Psoas muscle (tissue), 8 donors: ENCODE data around the gene TRMT11. TPM values are rescaled to one million over a fixed set of nuclear protein-coding genes. Genes with fewer than 3 reads are reported as not detected.

Experiments used
- ATAC-seq, 4 donors: fragments of 200-7000 bp; cut with Tn5 transposase; one replicate each; pipeline ENCODE4 v1.9.1; 2020; ENCODE audit warnings: moderate library complexity in 3 of 4, mild to moderate bottlenecking in 2 of 4
- DNase-seq, 2 donors: peaks; one replicate each; pipeline ENCODE4 v3.0.0-alpha.2; 2020
- H3K27ac ChIP-seq: fragments of 200-600 bp; one replicate; pipeline ENCODE4 v1.8.0; 2022
- H3K27me3 ChIP-seq, 3 donors: fragments of 200-600 bp in 1 of 3; one replicate each; pipeline versions ENCODE4 v1.6.1 to v1.8.0; 2013 to 2022; ENCODE audit warnings: low read length in 2 of 3, mild to moderate bottlenecking in 2 of 3, moderate library complexity in 1 of 3; ENCODE audit not compliant: insufficient read depth in 3 of 3
- H3K36me3 ChIP-seq, 2 donors: fragments of 200-600 bp in 1 of 2; one replicate each; pipeline versions ENCODE4 v1.6.1 to v1.8.0; 2013 to 2022; ENCODE audit warnings: low read depth in 1 of 2, mild to moderate bottlenecking in 1 of 2, moderate library complexity in 1 of 2; ENCODE audit not compliant: insufficient read depth in 1 of 2
- H3K4me1 ChIP-seq: fragments of 200-600 bp; one replicate; pipeline ENCODE4 v1.8.0; 2022
- H3K4me3 ChIP-seq: fragments of 200-600 bp; one replicate; pipeline ENCODE4 v1.8.0; 2022; ENCODE audit warnings: mild to moderate bottlenecking
- H3K9me3 ChIP-seq: fragments of 200-600 bp; one replicate; pipeline ENCODE4 v1.8.0; 2022
- WGBS, 3 donors: extraction: QIAGEN DNeasy Blood & Tissue Kit; methylation state at CpG; one replicate each; pipeline versions ENCODE4 v1.1.6 to v1.1.7; 2013; 5-methylcytosine and 5-hydroxymethylcytosine counted together
- intact Hi-C, 2 donors: fragments of 100-400 bp; cut with DNase I; formaldehyde crosslinking; loops; one replicate each; pipeline versions ENCODE4 v1.11.0 to v1.14.2; 2022
- polyA plus RNA-seq, 3 donors: library from polyadenylated mRNA; stranded (reverse); fragments of 200-250 nt; gene quantifications; one replicate each; pipeline ENCODE4 v1.2.3, GENCODE V29; 2013
- total RNA-seq, 4 donors: library from RNA; stranded (reverse); fragmentation: NEBNext Ultra II Directional in 2 of 4; extraction: Animal tissue kit (Norgen Biotek cat#: 25700) in 2 of 4; gene quantifications; one replicate each; pipeline versions ENCODE4 v1.2.1 to v1.2.4, GENCODE V29; 2021 to 2023
- TF ChIP-seq, protein P1 (sequence below): fragments of 200-600 bp; IDR thresholded peaks from one replicate; pipeline ENCODE4 v1.8.0; 2022; ENCODE audit warnings: antibody characterized with exemption
- donor health status: healthy with polysubstance abuse.
- donor health status: DM: no; HTN: no; CAD: no; lungs with moderate emphysema.
- donor health status: Bipolar disorder and iron deficiency.
- donor health status: healthy.
- donor health status: DM: yes; HTN: yes; CAD: no.
- donor health status: DM: no; HTN: no; CAD: no.
- donor health status: DM: no; HTN: no; CAD: no.
- donor health status: DM: yes; HTN: yes; CAD: no.

Gene TRMT11
- total and polyA plus RNA-seq, 7 donors = 4.1 to 9.3 (median 7.8) TPM

DNA sequence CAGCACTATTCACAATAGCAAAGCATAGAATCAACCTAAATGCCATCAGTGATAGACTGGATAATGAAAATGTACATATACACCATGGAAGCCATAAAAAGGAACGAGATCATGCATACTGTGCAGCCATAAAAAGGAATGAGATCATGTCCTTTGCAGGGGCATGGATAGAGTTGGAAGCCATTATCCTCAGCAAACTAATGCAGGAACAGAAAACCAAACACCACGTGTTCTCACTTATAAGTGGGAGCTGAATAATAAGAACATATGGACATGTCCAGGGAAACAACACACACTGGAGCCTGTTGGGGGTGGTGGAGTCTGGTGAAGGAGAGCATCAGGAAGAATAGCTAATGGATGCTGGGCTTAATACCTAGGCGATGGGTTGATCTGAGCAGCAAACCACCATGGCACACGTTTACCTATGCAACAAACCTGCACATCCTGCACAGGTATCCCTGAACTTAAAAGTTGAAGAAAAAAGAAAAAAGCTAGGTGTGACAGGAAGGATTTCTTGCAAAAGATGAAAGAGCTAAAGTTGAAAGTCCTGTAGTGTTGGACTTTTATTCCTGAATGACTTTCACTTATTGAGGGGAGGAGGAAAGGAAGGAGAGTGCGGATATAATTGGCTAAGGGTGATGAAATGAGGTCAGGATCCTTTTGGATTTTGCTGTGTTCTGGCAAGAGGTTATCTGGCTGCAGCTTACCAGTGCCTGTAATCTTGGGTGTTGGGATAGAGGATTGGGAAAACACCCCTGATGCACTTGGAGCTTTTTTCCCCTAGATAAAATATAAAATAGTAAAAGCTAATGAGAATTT lies 8.5 kb downstream of the TRMT11 start:
- intact Hi-C loops = loop anchor here in 1 of 2 donors (10.0 kb wide), 1 partner anchor 1270 kb away; the partner anchor contains the start of gene RNF146
- Histone ChIP-seq H3K4me1 (no peaks in the 10 kb centered on the region), H3K4me3 (no peak overlapping the region), H3K36me3 (peaks cover 0 to 27% of the 10 kb centered on the region in 2 donors), H3K27me3 (no peaks in the 10 kb centered on the region), H3K9me3 (no peaks in the 10 kb centered on the region), H3K27ac (no peak overlapping the region)
- WGBS, 3 donors = 58 to 66% (median 58%) methylated on average over 5 of the region's 5 CpGs
- ATAC-seq = peak in 1 of 4 donors; percentile 58
- no peak for DNase-seq
- TF ChIP-seq, protein P1, sequence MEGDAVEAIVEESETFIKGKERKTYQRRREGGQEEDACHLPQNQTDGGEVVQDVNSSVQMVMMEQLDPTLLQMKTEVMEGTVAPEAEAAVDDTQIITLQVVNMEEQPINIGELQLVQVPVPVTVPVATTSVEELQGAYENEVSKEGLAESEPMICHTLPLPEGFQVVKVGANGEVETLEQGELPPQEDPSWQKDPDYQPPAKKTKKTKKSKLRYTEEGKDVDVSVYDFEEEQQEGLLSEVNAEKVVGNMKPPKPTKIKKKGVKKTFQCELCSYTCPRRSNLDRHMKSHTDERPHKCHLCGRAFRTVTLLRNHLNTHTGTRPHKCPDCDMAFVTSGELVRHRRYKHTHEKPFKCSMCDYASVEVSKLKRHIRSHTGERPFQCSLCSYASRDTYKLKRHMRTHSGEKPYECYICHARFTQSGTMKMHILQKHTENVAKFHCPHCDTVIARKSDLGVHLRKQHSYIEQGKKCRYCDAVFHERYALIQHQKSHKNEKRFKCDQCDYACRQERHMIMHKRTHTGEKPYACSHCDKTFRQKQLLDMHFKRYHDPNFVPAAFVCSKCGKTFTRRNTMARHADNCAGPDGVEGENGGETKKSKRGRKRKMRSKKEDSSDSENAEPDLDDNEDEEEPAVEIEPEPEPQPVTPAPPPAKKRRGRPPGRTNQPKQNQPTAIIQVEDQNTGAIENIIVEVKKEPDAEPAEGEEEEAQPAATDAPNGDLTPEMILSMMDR = no peak

DNA sequence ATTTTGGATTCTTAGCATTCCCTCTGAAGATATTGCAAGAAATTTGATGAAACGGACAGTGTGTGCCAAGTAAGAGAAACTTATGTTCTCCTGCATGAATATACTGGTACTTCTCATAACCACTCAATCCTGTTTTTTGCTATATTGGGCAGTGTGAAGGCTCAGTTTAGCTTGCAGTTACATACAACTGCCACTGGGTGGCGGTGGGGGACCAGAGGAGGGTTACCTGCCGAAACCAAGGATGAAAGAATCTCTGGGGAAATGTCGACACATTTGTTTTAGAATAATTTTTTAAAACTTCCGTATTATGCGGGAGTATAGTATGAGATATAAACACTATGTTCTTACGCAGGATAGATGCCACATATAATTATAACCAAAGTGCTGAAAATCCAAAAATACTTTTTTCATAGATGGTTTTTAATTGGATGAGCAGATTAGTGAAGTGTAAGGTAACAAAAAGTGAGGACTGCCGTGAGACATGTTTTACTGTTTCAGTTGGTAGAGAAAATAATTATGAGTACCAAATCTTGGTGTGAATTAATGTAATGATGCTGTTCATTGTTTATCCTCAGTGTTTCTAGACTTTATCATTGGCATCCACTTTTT lies 9.7 kb downstream of the TRMT11 start:
- Histone ChIP-seq H3K4me3 (no peak overlapping the region), H3K27ac (no peak overlapping the region), H3K4me1 (no peaks in the 10 kb centered on the region), H3K27me3 (no peaks in the 10 kb centered on the region), H3K9me3 (no peaks in the 10 kb centered on the region), H3K36me3 (peaks cover 4 to 37% of the 10 kb centered on the region in 2 donors)
- peak; percentile 66 to 96 (median 84) for ATAC-seq
- intact Hi-C loops = loop anchor here in 1 of 2 donors (2.0 to 10.0 kb wide), 2 partner anchors 1125 to 1269 kb away; partner anchors contain the start of gene RNF146
- WGBS, 3 donors = 12 to 18% (median 13%) methylated on average over 8 of the region's 8 CpGs
- peak; percentile 50 to 73 for DNase-seq
- TF ChIP-seq, protein P1 = peak; percentile 95

DNA sequence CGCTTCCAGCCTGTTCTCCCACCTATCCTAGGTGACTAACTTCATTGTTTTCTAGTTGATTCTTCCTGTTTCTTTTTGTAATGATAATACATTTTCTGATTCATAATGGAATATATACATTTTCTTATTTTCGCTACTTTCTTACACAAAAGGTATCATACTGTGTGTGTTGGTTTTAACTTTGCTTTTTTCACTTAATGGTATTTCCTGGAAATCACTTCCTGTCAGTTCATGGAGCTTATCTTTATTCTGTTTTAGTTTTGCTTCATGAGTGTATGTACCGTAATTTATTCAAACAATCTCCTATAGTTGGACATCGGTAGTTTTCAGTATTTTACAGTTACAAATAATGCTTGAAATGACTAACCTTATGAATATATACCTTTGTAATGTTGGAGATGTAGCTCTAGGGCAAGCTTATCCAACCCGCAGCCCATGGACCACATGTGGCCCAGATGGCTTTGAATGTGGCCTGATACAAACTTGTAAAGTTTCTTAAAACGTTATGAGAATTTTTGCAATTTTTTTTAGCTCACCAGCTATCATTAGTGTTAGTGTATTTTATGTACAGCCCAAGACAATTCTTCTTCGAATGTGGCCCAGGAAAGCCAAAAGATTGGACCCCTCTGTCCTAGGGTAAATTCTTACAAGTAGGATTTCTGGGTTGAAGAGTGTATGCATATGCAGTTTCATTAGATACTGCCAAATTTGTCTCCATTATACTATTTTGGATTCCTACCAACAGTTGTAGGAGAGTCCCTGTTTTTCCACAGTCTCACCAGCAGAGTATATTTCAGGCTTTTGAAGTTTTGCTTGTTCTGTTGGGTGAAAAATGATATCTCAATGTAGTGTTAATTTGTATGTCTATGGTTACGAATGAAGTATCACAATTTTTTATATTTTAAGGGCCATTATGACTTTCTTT lies 16.7 kb downstream of the TRMT11 start:
- no peak overlapping the region for H3K4me3 ChIP-seq
- no peaks in the 10 kb centered on the region for H3K4me1 ChIP-seq
- ATAC-seq (no peak), DNase-seq (no peak)
- H3K27me3 ChIP-seq = no peaks in the 10 kb centered on the region
- peaks cover 4 to 52% of the 10 kb centered on the region in 2 donors for H3K36me3 ChIP-seq
- H3K27ac ChIP-seq = no peak overlapping the region
- intact Hi-C loops = no loop called here
- no peaks in the 10 kb centered on the region for H3K9me3 ChIP-seq
- TF ChIP-seq, protein P1 = no peak
- whole genome bisulfite sequencing, 3 donors = 94 to 97% (median 94%) methylated on average over 8 of the region's 8 CpGs

DNA sequence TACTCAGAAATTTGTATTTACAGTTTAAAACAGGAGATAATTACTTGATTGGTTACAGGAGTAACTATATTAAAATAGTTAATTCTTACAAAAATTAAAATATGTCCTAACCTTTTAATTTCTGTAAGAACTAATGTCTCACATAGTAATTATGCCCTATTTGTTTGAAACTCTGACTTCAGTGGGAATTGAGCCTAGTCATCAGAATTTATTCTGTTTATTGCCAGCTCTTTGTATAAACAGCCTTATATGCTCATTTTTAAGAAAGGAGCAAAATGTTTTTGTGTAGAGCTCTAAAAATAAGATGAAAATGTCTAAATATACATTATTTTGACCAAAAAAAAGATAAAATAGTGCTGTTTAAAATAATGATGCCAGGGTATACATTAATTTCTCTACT lies 21.5 kb downstream of the TRMT11 start:
- H3K27me3 ChIP-seq = no peaks in the 10 kb centered on the region
- ATAC-seq (no peak), DNase-seq (no peak)
- no peak overlapping the region for H3K27ac ChIP-seq
- no peaks in the 10 kb centered on the region for H3K4me1 ChIP-seq
- TF ChIP-seq, protein P1 = no peak
- H3K4me3 ChIP-seq = no peak overlapping the region
- no peaks in the 10 kb centered on the region for H3K9me3 ChIP-seq
- peaks cover 6 to 62% of the 10 kb centered on the region in 2 donors for H3K36me3 ChIP-seq
- intact Hi-C loops = no loop called here
